ENCODE results near the gene TBCEL.
"Not testable (repeated sequence)": the region's sequence is repeated elsewhere in the genome, so short reads cannot be mapped to it uniquely, and the experiment has no call there.

Gene TBCEL

DNA sequence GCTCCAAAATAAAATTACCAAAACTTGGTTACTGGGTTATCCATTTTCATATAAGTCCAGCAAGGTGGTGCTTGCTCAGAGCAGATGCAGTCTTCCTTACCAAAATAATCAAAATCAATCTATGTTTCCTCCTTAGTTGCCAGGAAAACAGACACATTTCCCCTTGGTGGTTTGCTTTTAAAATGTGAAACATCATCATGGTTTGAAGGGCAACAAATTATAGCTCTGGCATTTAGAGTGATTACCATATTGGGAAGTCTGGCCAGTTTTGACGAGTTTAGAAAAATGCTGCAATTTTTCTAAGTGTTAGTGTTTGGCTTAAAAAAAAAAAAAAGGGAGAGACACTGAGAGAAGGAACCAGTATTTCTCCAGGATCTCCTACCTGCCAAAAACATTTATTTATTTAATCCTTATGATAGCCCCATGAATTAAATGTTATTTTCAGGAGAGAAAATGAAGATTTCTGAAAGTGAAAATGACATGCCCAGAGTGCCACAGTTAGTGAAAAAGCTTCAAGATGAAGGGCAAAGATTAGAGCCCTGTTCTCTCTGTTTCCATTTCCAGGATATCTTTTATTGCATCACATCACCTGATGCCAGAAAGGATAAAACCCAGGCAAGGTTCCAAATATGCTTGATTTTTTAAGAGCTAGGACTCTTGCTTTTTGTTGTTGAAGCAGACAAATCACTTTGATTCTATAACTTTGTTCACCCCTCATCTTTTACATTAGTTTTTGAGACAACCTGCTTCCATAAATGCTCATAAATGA, 29.6 kb upstream of the TBCEL start:
- Histone ChIP-seq H3K4me1 (ENCODE audit: control insufficient read depth in 5 of 5, insufficient read depth in 5 of 5, low read length in 5 of 5) (no peaks in the 10 kb centered on the region), H3K9ac (ENCODE audit: low read length in 5 of 5) (no peak overlapping the region), H3K36me3 (ENCODE audit: control insufficient read depth in 5 of 5, insufficient read depth in 5 of 5, low read length in 5 of 5) (no peaks in the 10 kb centered on the region), H3K27me3 (ENCODE audit: control insufficient read depth in 5 of 5, insufficient read depth in 4 of 5, low read length in 5 of 5) (peaks cover 0 to 12% (median 7%) of the 10 kb centered on the region in 5 donors), H3K4me3 (ENCODE audit: low read depth in 1 of 5, low read length in 5 of 5) (no peak overlapping the region), H3K27ac (ENCODE audit: low read depth, low read length) (no peak overlapping the region), H3K9me3 (ENCODE audit: control insufficient read depth in 5 of 5, low read length in 5 of 5) (no peaks in the 10 kb centered on the region)

DNA sequence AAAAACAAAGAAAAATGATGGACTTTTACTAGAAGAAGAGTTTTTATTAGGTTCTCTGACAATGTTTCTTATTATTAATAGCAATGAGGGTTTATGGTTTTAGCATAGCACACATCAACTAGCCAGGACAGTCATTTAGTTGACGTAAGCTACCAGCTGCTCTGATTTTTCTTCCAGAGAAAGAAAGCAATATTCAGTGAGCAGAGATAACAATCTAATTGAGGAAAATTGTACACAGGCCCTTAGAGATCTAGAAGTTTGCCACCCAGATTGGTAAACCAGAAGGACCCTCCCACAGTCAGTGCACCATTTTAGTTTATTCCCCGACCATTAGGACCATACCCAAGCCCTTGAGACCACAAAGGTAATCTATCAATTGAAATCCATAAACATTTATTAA, 28.7 kb upstream of the TBCEL start:
- Histone ChIP-seq H3K4me1 (ENCODE audit: control insufficient read depth in 5 of 5, insufficient read depth in 5 of 5, low read length in 5 of 5) (no peaks in the 10 kb centered on the region), H3K4me3 (ENCODE audit: low read depth in 1 of 5, low read length in 5 of 5) (no peak overlapping the region), H3K9me3 (ENCODE audit: control insufficient read depth in 5 of 5, low read length in 5 of 5) (no peaks in the 10 kb centered on the region), H3K9ac (ENCODE audit: low read length in 5 of 5) (no peak overlapping the region), H3K27ac (ENCODE audit: low read depth, low read length) (no peak overlapping the region), H3K27me3 (ENCODE audit: control insufficient read depth in 5 of 5, insufficient read depth in 4 of 5, low read length in 5 of 5) (peaks cover 0 to 12% (median 7%) of the 10 kb centered on the region in 5 donors), H3K36me3 (ENCODE audit: control insufficient read depth in 5 of 5, insufficient read depth in 5 of 5, low read length in 5 of 5) (no peaks in the 10 kb centered on the region)

DNA sequence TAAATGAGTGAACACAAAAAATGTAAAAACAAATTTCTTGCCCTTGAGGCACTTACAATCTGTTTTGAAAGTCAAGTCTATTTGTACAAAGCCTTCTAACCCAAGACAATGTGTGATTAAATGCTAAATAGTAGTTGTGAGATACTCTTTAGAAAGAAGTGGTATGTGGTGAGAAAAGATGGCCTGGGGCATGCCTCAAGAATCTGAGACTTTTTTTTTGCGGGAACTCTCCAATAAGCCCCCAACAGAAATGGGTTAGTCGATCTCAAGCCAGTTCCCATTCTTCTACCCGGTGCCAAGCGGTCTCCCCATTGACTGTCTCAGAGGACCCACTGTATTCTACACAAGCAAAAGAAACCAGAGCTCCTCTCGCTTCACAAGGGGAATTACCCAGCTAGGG, 26.9 kb upstream of the TBCEL start:
- Histone ChIP-seq H3K27ac (ENCODE audit: low read depth, low read length) (no peak overlapping the region), H3K4me3 (ENCODE audit: low read depth in 1 of 5, low read length in 5 of 5) (no peak overlapping the region), H3K27me3 (ENCODE audit: control insufficient read depth in 5 of 5, insufficient read depth in 4 of 5, low read length in 5 of 5) (peaks cover 0 to 8% (median 5%) of the 10 kb centered on the region in 5 donors), H3K36me3 (ENCODE audit: control insufficient read depth in 5 of 5, insufficient read depth in 5 of 5, low read length in 5 of 5) (no peaks in the 10 kb centered on the region), H3K9ac (ENCODE audit: low read length in 5 of 5) (no peak overlapping the region), H3K4me1 (ENCODE audit: control insufficient read depth in 5 of 5, insufficient read depth in 5 of 5, low read length in 5 of 5) (no peaks in the 10 kb centered on the region), H3K9me3 (ENCODE audit: control insufficient read depth in 5 of 5, low read length in 5 of 5) (no peaks in the 10 kb centered on the region)

DNA sequence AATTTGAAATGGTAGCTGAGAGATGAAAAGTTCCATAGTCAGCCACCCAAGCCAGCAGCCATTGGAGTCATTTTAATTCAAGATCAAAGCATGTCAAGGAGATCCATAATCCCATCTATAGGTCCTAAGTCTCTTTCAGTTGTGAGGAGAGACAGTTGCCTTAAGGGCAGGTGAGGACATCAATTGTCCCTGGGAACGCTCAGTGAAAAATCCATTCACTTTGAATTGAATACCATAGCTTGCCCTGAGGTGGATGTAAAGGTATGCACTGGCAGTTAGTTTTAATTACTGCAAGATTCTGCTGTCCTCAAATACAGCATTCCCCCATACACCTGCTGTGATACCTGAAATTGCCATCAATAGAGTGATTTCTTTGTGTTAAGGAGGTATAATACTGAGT, 25.3 kb upstream of the TBCEL start:
- Histone ChIP-seq H3K27ac (ENCODE audit: low read depth, low read length) (no peak overlapping the region), H3K4me3 (ENCODE audit: low read depth in 1 of 5, low read length in 5 of 5) (no peak overlapping the region), H3K9me3 (ENCODE audit: control insufficient read depth in 5 of 5, low read length in 5 of 5) (no peaks in the 10 kb centered on the region), H3K27me3 (ENCODE audit: control insufficient read depth in 5 of 5, insufficient read depth in 4 of 5, low read length in 5 of 5) (no peaks in the 10 kb centered on the region), H3K36me3 (ENCODE audit: control insufficient read depth in 5 of 5, insufficient read depth in 5 of 5, low read length in 5 of 5) (no peaks in the 10 kb centered on the region), H3K9ac (ENCODE audit: low read length in 5 of 5) (no peak overlapping the region), H3K4me1 (ENCODE audit: control insufficient read depth in 5 of 5, insufficient read depth in 5 of 5, low read length in 5 of 5) (no peaks in the 10 kb centered on the region)

DNA sequence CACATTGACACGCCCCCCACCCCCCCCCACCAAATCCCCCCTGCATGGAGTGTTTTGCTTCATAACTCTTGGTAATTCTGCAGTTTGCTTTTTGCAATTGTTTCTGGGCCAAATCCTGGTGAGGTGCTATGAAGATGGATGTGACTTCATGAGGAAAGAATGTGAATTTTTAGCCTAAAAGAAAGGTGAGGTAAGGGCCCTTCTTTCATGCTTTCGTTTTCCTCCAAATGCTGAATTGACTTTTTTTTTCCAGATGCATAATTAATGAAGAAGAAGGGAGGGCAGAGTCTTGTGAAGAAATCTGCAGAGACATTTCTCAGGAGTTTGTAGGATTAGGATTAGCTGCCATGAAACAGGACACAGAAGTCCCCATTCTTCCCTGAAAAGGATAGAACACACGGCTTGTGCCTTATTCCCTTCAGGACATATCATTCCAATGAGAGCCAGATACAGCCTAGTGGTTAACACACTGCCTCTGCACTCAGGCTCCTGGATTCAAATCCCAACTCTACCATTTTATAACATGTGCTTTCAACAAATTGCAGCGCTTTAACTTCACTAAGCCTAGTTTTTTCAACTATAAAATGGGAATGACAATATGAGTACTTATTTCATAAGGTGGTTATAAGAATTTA, 19.6 kb upstream of the TBCEL start:
- no peak overlapping the region for H3K4me3 ChIP-seq (ENCODE audit: low read depth in 1 of 5, low read length in 5 of 5)
- no peaks in the 10 kb centered on the region for H3K9me3 ChIP-seq (ENCODE audit: control insufficient read depth in 5 of 5, low read length in 5 of 5)
- H3K36me3 ChIP-seq (ENCODE audit: control insufficient read depth in 5 of 5, insufficient read depth in 5 of 5, low read length in 5 of 5) = no peaks in the 10 kb centered on the region
- no peak overlapping the region for H3K27ac ChIP-seq (ENCODE audit: low read depth, low read length)
- H3K4me1 ChIP-seq (ENCODE audit: control insufficient read depth in 5 of 5, insufficient read depth in 5 of 5, low read length in 5 of 5) = no peaks in the 10 kb centered on the region
- H3K27me3 ChIP-seq (ENCODE audit: control insufficient read depth in 5 of 5, insufficient read depth in 4 of 5, low read length in 5 of 5) = peaks cover 0 to 4% (median 0%) of the 10 kb centered on the region in 5 donors
- no peak overlapping the region for H3K9ac ChIP-seq (ENCODE audit: low read length in 5 of 5)

DNA sequence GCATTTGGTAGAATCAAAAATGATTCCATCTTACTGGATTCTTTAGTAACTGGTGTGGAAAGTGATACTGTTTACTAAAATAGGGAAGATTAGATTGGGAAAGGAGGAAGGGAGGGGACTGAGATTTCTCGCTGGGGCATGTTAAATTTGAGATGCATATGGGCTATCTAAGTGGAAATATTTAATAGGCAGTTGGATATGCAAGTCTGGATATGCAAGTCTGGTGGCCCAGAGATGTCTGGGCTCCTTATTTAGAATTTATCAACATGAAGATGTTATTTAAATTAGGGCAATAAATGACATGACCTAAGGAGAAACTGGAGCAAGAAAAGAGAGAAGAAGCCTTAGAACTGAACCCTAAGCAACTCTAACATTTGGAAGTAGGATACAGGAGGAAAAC, 17.0 kb upstream of the TBCEL start:
- Histone ChIP-seq H3K4me1 (ENCODE audit: control insufficient read depth in 5 of 5, insufficient read depth in 5 of 5, low read length in 5 of 5) (no peaks in the 10 kb centered on the region), H3K36me3 (ENCODE audit: control insufficient read depth in 5 of 5, insufficient read depth in 5 of 5, low read length in 5 of 5) (no peaks in the 10 kb centered on the region), H3K9me3 (ENCODE audit: control insufficient read depth in 5 of 5, low read length in 5 of 5) (no peaks in the 10 kb centered on the region), H3K9ac (ENCODE audit: low read length in 5 of 5) (no peak overlapping the region), H3K4me3 (ENCODE audit: low read depth in 1 of 5, low read length in 5 of 5) (no peak overlapping the region), H3K27ac (ENCODE audit: low read depth, low read length) (no peak overlapping the region), H3K27me3 (ENCODE audit: control insufficient read depth in 5 of 5, insufficient read depth in 4 of 5, low read length in 5 of 5) (peaks cover 0 to 4% (median 0%) of the 10 kb centered on the region in 5 donors)

DNA sequence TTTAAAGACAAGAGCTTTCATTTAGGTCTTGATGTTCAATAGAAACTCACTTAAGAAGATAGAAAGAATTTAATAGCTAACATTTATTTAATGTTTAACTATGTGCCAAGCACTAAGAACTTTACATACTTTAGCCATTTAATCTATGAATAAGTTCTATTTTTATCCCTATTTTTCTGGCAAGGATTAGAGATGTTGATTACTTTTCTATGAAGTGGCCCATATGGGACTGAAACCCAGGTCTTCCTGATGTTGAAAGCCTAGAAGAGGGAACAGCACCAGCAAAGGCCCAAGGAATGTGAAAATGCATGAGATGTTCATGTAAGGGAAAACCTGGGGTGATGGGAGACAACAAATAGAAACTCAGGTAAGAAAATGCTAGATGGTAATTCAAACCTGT, 15.4 kb upstream of the TBCEL start:
- H3K9ac ChIP-seq (ENCODE audit: low read length in 5 of 5) = no peak overlapping the region
- H3K9me3 ChIP-seq (ENCODE audit: control insufficient read depth in 5 of 5, low read length in 5 of 5) = no peaks in the 10 kb centered on the region
- H3K4me3 ChIP-seq (ENCODE audit: low read depth in 1 of 5, low read length in 5 of 5) = no peak overlapping the region
- no peak overlapping the region for H3K27ac ChIP-seq (ENCODE audit: low read depth, low read length)
- H3K27me3 ChIP-seq (ENCODE audit: control insufficient read depth in 5 of 5, insufficient read depth in 4 of 5, low read length in 5 of 5) = peaks cover 0 to 4% (median 0%) of the 10 kb centered on the region in 5 donors
- H3K4me1 ChIP-seq (ENCODE audit: control insufficient read depth in 5 of 5, insufficient read depth in 5 of 5, low read length in 5 of 5) = no peaks in the 10 kb centered on the region
- no peaks in the 10 kb centered on the region for H3K36me3 ChIP-seq (ENCODE audit: control insufficient read depth in 5 of 5, insufficient read depth in 5 of 5, low read length in 5 of 5)

DNA sequence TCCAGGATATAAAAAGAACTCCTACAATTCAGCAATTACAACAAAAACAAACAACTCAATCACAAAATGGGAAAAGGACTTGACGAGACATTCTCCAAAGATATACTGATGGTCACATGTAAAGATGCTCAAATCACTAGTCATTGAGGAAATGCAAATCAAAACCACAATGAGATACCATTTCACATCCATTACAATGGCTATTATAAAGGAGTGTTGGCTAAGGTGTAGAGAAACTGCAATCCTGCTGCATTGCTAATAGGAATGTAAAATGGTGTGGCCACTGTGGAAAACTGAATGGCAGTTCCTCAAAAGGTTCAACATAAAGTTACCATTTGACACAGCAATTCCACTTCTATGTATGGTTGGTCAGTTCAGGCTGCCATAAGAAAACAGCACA, 11.8 kb upstream of the TBCEL start:
- Histone ChIP-seq H3K9me3 (ENCODE audit: control insufficient read depth in 5 of 5, low read length in 5 of 5) (no peaks in the 10 kb centered on the region), H3K9ac (ENCODE audit: low read length in 5 of 5) (no peak overlapping the region), H3K27me3 (ENCODE audit: control insufficient read depth in 5 of 5, insufficient read depth in 4 of 5, low read length in 5 of 5) (peaks cover 0 to 4% (median 0%) of the 10 kb centered on the region in 5 donors)

DNA sequence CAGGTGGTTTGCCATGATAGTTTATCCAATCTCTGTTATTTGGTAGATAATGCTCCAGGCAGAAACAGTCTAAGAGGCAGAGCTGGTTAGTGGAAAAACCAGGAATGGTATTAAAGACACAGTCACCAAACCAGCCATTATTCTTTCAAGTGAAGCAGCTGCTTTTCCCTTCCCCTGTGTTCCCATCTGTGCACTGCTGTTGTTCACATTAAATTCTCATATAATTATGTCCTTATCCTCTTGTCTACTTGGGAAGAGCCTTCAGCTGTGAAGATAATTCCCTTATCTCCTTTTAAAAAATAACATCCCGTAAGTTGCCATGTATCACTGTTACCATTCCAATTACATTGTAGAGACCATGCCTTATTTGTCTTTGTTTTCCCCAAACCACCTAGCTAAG, 5.2 kb upstream of the TBCEL start:
- H3K27ac ChIP-seq (ENCODE audit: low read depth, low read length) = no peak overlapping the region
- H3K9me3 ChIP-seq (ENCODE audit: control insufficient read depth in 5 of 5, low read length in 5 of 5) = no peaks in the 10 kb centered on the region
- H3K27me3 ChIP-seq (ENCODE audit: control insufficient read depth in 5 of 5, insufficient read depth in 4 of 5, low read length in 5 of 5) = no peaks in the 10 kb centered on the region
- no peaks in the 10 kb centered on the region for H3K36me3 ChIP-seq (ENCODE audit: control insufficient read depth in 5 of 5, insufficient read depth in 5 of 5, low read length in 5 of 5)
- H3K9ac ChIP-seq (ENCODE audit: low read length in 5 of 5) = no peak overlapping the region
- H3K4me3 ChIP-seq (ENCODE audit: low read depth in 1 of 5, low read length in 5 of 5) = no peak overlapping the region
- peaks cover 0 to 5% (median 4%) of the 10 kb centered on the region in 5 donors for H3K4me1 ChIP-seq (ENCODE audit: control insufficient read depth in 5 of 5, insufficient read depth in 5 of 5, low read length in 5 of 5)

More for the DNA sequence above, 11.8 kb upstream of the TBCEL start:
- Histone ChIP-seq H3K27ac (ENCODE audit: low read depth, low read length) (no peak overlapping the region), H3K36me3 (ENCODE audit: control insufficient read depth in 5 of 5, insufficient read depth in 5 of 5, low read length in 5 of 5) (no peaks in the 10 kb centered on the region), H3K4me1 (ENCODE audit: control insufficient read depth in 5 of 5, insufficient read depth in 5 of 5, low read length in 5 of 5) (no peaks in the 10 kb centered on the region), H3K4me3 (ENCODE audit: low read depth in 1 of 5, low read length in 5 of 5) (no peak overlapping the region)

DNA sequence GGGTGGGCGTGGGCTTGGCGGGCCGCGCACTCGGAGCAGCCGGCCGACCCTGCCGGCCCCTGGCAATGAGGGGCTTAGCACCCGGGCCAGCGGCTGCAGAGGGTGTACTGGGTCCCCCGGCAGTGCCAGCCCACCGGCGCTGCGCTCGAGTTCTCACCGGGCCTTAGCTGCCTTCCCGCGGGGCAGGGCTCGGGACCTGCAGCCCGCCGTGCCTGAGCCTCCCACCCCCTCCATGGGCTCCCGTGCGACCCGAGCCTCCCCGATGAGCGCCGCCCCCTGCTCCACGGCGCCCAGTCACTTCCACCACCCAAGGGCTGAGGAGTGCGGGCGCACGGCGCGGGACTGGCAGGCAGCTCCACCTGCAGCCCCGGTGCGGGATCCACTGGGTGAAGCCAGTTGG, 2.2 kb upstream of the TBCEL start:
- H3K9me3 ChIP-seq (ENCODE audit: control insufficient read depth in 5 of 5, low read length in 5 of 5); H3K4me3 ChIP-seq (ENCODE audit: low read depth in 1 of 5, low read length in 5 of 5); H3K27me3 ChIP-seq (ENCODE audit: control insufficient read depth in 5 of 5, insufficient read depth in 4 of 5, low read length in 5 of 5); H3K36me3 ChIP-seq (ENCODE audit: control insufficient read depth in 5 of 5, insufficient read depth in 5 of 5, low read length in 5 of 5); H3K27ac ChIP-seq (ENCODE audit: low read depth, low read length); H3K9ac ChIP-seq (ENCODE audit: low read length in 5 of 5): not testable (repeated sequence)
- H3K4me1 ChIP-seq (ENCODE audit: control insufficient read depth in 5 of 5, insufficient read depth in 5 of 5, low read length in 5 of 5) = peaks cover 4 to 24% (median 17%) of the 10 kb centered on the region in 5 donors
